SKM-1 treated with dmso at 0.1 percent for 144 hours (cell line): ENCODE measurements around the gene TOM1L1.

Source experiments
- DNase-seq: peaks from one replicate; lab custom pipeline; 2025; ENCODE audit not compliant: unreplicated experiment; lab: John Stamatoyannopoulos, UW

TOM1L1 gene

GRCh38 chr17:54985476-54985875, 84.8 kb downstream of the TOM1L1 start:
- no peak for DNase-seq

GRCh38 chr17:54990118-54990517, 89.5 kb downstream of the TOM1L1 start:
- DNase-seq: no peak

- no peak for DNase-seq
Measured at GRCh38 chr17:54991567-54991966, 90.9 kb downstream of the TOM1L1 start.

- DNase-seq: peak; percentile 44
Measured at GRCh38 chr17:54992797-54993639, 92.4 kb downstream of the TOM1L1 start.

- no peak for DNase-seq
Measured at GRCh38 chr17:54996441-54996840, 95.8 kb downstream of the TOM1L1 start.

- no peak for DNase-seq
Measured at GRCh38 chr17:55002458-55002857, 101.8 kb downstream of the TOM1L1 start.

GRCh38 chr17:55004484-55004883, 103.8 kb downstream of the TOM1L1 start:
- no peak for DNase-seq

- DNase-seq: peak; percentile 21
Measured at GRCh38 chr17:55005520-55005919, 104.9 kb downstream of the TOM1L1 start.
